GM12864 (cell line): ENCODE measurements around the gene DYRK1A.

Experiments used
- DNase-seq: peaks from one replicate; pipeline ENCODE4 v3.0.0-alpha.2; 2011; ENCODE audit warnings: low read depth
- H3K4me3 ChIP-seq: 2 replicates; pipeline ENCODE4 v1.5.1; 2011; ENCODE audit warnings: mild to moderate bottlenecking, low read depth, low read length, control low read depth
- TF ChIP-seq, protein P1 (sequence below): IDR thresholded peaks from 2 replicates; pipeline ENCODE4 v1.5.1; 2011; ENCODE audit warnings: low read depth, mild to moderate bottlenecking, moderate library complexity, low read length, control low read depth, inconsistent platforms; ENCODE audit errors: missing control alignments

Gene DYRK1A

DNA sequence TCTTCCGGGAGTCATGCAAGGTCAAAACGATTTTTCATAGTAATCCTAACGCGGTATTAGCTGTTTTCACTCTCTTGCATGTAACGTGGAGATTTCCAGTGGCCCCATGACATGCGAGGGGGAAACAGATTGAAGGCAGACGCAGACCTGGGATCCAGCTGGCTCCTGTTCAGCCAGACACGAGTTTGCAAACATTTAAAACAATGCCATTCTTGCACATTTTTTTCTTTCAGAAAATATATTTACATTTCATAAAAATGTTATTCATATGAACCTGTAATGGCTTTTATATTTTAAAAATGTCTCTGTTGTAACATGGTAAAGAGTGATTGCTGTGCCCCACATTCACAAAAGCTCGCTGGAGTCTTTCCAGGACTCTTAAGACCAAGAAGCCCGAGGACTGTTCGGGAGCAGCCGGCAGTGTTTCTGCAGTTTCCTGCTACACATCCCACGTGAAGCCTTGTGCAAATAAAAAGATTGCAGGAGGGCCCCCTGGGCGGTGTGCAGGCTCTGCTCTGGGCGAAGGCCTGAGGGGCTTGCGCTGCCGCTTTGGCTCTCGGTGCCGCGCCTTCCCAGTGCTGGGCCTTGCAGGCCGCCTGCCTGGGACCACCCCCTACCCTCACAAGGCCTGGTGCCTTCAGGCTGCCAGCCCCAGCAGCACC is 184.9 kb downstream of the DYRK1A start:
- no peak overlapping the region for H3K4me3 ChIP-seq
- DNase-seq = no peak
- TF ChIP-seq, protein P1, sequence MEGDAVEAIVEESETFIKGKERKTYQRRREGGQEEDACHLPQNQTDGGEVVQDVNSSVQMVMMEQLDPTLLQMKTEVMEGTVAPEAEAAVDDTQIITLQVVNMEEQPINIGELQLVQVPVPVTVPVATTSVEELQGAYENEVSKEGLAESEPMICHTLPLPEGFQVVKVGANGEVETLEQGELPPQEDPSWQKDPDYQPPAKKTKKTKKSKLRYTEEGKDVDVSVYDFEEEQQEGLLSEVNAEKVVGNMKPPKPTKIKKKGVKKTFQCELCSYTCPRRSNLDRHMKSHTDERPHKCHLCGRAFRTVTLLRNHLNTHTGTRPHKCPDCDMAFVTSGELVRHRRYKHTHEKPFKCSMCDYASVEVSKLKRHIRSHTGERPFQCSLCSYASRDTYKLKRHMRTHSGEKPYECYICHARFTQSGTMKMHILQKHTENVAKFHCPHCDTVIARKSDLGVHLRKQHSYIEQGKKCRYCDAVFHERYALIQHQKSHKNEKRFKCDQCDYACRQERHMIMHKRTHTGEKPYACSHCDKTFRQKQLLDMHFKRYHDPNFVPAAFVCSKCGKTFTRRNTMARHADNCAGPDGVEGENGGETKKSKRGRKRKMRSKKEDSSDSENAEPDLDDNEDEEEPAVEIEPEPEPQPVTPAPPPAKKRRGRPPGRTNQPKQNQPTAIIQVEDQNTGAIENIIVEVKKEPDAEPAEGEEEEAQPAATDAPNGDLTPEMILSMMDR = no peak

DNA sequence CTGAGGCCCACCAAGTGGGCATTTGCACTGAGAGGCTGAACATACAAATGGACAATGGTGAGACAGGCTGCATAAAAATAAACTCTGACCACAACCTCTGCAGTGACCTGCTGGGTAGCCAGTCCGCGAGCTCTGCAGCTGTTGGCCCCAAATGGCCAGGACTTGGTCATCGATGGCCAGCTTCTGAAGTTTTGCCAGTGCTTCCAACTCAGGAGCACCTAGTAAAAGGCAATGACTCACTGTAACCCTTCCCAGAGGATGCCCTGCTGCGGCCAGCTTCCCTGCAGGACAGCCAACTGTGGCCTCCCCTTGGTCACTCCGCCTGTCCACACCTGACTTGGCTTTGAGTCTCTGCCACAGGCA is 185.4 kb downstream of the DYRK1A start:
- TF ChIP-seq, protein P1 = no peak
- H3K4me3 ChIP-seq = no peak overlapping the region
- DNase-seq = no peak

DNA sequence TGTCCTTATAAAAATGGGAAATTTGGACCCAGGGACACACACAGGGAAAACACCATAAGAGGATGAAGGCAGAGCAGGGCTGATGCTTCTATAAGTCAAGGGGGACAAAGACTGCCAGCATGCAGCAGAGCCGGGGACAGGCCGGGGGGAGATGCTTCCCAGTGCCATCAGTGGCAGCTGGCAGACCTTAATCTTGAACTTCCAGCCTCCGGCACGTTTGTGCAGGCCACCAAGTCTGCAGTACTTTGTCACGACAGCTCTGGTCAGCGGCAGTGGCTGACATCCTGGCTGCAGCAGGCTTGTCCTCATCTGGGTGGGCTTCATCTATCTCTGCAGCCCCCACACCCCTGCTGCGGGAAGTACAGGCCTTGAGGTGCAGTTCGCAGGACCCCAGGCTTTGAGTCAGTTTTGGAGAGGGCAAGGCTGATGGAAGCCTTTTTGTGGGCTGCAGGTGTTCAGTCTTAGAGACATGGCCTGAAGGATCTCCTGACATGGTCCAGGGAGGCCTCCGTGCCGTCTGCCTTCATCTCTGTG is 186.0 kb downstream of the DYRK1A start:
- DNase-seq = no peak
- TF ChIP-seq, protein P1 = no peak
- H3K4me3 ChIP-seq = no peak overlapping the region

DNA sequence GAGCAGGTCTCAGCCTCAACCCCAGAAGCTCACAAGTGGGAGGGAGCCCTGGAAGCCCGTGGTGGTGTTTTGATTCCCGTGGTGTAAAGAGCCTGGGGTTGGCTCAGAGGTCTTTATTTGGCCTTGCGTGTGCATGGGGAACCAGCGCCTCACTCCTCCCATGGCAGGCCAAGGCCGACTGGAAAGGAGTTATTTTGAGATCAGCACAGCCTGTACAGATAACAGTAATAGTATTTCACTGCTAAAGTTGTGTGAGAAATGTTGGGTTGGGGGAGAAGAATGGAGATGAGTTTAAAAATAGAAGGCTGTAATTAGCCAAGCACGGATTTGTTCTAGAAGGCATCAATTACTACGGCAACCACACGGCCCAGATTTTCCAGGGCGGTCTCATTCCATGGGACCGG is 186.5 kb downstream of the DYRK1A start:
- TF ChIP-seq, protein P1 = no peak
- DNase-seq = no peak

DNA sequence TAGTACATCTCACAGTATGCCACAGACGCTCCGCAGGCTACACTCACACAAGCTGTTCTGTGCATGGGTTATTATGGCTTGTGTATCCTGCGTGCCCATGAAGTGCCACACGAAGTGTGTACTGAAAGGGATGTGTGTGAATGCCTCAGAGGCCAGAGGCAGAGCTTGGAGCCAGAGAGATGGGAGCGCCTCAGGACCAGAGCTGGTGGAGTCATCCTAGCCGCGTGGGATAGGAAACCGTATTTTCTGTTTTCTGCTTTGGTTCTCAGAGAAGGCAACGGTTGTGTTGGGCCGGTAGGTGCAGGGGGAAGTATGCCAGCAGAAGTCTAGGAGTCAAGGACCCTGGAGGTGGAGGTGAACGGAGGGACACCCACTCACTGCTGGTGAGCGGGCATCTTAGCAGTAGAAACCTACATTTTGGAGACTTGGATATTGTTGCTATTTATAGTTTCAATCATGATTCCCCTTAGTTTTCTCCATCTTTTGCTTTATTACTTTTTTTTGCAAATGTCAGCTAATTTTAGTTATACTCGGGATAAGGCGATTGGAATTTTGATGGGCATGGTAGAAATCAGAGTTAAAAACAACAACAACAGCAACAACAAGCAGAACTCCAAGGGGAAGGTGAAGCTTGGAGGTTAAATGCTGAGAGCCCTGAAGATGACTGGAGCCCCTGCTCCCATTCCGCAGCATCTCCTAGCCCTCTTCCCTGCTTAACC is 188.2 kb downstream of the DYRK1A start:
- TF ChIP-seq, protein P1 = no peak
- H3K4me3 ChIP-seq = no peak overlapping the region
- no peak for DNase-seq

More for the DNA sequence above, 186.5 kb downstream of the DYRK1A start:
- H3K4me3 ChIP-seq = no peak overlapping the region

DNA sequence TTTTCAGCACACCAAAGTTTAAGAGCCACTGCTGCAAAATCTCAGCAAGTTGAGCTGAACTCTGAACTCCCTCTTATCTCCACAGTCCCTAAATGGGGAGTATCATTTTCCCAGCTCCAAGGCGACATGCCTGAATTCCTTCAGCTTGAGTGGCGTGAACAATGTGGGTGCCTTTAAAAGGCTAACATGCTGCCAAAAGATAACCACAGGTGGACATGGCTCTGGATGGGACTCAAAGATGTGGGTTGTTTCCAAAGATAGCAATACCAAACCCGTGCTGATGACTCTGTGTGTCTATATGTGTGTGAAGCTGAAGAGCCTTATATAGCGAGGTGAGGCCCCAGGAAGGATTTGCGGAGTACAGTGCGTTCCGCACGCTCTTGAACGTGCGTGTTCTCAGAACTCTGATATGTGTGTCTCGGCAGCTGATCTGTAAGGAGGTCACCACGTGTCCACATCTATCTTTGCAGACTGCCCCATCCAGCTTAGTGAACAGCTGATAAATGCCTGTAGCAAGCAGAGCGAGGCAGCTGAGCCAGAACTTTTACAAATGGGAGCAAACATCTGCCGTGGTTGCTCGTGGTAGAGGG is 189.2 kb downstream of the DYRK1A start:
- H3K4me3 ChIP-seq = no peak overlapping the region
- DNase-seq = no peak
- TF ChIP-seq, protein P1 = no peak
